NCI-H748 (cell line): Measurements from ENCODE around the gene OXGR1.
A peak's percentile ranks its signal among the peaks of the same experiment; 100 is the strongest.

ENCODE experiments used
- DNase-seq: peaks from one replicate; lab custom pipeline; 2025; ENCODE audit not compliant: unreplicated experiment; lab: John Stamatoyannopoulos, UW

The OXGR1 gene

GRCh38 chr13:96966415-96967102, 27.7 kb downstream of the OXGR1 start:
- no peak for DNase-seq

DNA sequence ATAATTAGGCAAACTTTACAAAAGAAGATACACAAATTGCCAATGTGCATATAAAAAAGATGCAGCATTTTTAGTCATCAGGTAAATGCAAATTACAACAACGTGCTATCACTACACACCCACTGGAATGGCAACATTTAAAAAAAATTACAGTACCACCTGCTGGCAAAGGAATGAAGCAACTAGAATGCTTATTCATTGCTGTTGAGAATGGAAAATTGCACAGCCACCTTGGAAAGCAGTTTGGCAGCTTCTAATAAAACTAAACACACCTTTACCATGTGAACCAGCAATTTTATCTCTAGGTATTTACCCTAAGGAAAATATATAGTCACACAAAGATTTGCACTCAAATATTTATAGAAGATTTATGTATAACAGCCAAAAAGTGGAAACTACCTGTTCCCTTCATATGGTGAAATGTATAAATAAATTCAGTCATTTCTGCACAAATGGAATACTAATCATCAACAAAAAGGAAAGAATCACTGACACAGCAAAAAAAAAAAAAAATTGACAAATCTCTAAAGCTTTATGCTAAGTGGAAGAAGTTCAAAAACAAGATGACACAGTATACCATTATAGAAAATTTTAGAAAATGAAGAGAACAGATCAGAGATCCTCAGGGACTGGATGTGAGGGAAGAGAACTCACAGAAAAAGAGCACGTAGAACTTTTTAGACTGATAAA, 30.3 kb downstream of the OXGR1 start:
- DNase-seq = peak; percentile 7

DNA sequence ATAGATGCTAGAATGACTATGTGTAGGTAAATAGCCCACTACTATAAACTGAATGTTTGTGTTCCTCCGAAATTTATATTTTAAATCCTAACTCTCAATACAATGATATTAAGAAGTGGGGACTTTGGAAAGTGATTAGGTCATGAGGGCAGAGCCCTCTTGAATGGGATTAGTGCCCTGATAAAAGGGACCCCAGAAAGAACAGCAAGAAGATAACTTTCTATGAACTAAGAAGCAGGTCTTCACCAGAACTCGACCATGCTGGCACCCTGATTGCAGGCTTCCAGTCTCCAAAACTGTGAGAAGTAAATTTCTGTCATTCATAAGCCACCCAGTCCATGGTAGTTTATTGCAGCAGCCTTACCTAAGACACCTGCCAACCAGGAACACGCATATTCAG, 33.9 kb downstream of the OXGR1 start:
- DNase-seq = no peak

DNA sequence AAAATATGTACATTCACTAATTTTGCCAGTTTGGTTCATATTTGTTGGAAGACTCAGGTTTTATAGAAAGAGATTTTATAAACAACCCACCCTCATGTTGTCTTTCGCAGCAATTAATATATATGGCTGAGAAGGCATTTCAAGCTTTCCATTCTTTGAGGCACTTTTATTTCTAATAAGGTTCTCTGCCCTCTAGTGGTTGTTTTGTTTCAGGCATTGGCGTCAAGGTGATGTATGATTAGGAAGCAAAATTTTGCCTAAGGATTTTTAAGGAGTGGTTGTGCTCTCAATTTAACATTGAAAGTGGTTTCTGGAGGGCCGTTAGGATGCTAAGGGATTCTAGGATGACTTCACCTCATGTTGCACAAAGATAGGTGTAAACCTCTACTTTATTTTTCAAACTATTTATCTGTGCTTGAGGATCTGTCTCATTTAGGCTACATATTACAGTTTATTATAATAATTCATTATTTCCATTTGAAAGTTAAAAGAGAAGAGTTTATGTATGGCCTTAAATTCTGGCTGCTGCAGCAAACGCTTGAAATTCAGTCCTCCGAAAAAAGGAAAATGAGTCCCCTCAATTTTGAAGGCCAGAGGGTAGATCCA, 35.9 kb downstream of the OXGR1 start:
- peak; percentile 59 for DNase-seq

- DNase-seq = no peak
Measured at GRCh38 chr13:96952595-96952994, 41.7 kb downstream of the OXGR1 start.

GRCh38 chr13:96948127-96948526, 46.1 kb downstream of the OXGR1 start:
- no peak for DNase-seq

- DNase-seq = no peak
Measured at GRCh38 chr13:96947343-96947910, 46.8 kb downstream of the OXGR1 start.

GRCh38 chr13:96946709-96947311, 47.5 kb downstream of the OXGR1 start:
- DNase-seq = no peak

DNA sequence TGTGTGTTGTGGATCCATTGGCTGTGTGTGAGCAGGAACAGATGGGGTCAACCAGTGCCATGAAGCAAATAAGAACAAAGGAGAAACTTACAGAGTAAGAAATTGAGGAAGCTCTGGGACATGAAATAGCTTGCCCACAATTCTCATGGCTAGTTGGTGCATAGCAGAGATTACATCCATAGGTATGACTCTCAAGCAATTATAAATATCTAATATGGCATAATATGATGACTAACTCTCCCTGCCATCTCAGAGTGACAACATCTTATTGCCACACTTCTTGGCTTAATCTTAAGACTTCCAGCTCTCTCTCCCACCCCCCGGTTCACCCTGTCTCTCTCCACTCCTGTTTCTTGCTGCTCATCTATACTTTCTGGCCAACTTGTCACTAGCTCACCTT, 53.3 kb downstream of the OXGR1 start:
- DNase-seq = no peak

GRCh38 chr13:96935901-96936300, 58.4 kb downstream of the OXGR1 start:
- no peak for DNase-seq
